WTC11 (cell line): ENCODE data around the gene ZCWPW2. TPM values are rescaled to one million over a fixed set of nuclear protein-coding genes. Genes with fewer than 3 reads are reported as not detected.
A peak's percentile ranks its signal among the peaks of the same experiment; 100 is the strongest.

ENCODE experiments used
- ATAC-seq: fragments of 200-7000 bp; cut with Tn5 transposase; 2 replicates; pipeline ENCODE4 v1.10.0; 2021; ENCODE audit warnings: mild to moderate bottlenecking, moderate library complexity
- CTCF ChIA-PET: fragments of 300-600 bp; sonication (Branson Sonifier 250); formaldehyde crosslinking; loops from one replicate; lab custom pipeline; 2021; ENCODE audit warnings: antibody characterized with exemption; lab: Charles Lee
- POLR2A ChIA-PET: fragments of 350-600 bp; sonication (Branson Sonifier 250); formaldehyde crosslinking; loops from one replicate; lab custom pipeline; 2021; ENCODE audit warnings: antibody characterized with exemption; lab: Charles Lee
- DNase-seq: peaks from one replicate; pipeline ENCODE4 v3.0.0; 2021; ENCODE audit warnings: low spot score
- H3K27ac Mint-ChIP-seq: 2 replicates; pipeline ENCODE4 v1.8.0; 2021; ENCODE audit warnings: mixed read lengths
- H3K27me3 Mint-ChIP-seq: 2 replicates; pipeline ENCODE4 v1.8.0; 2021; ENCODE audit warnings: low read depth, mild to moderate bottlenecking, moderate library complexity, mixed read lengths
- H3K36me3 Mint-ChIP-seq: 2 replicates; pipeline ENCODE4 v1.8.0; 2021; ENCODE audit warnings: mixed read lengths
- H3K4me1 Mint-ChIP-seq: 2 replicates; pipeline ENCODE4 v1.8.0; 2022; ENCODE audit warnings: mixed read lengths
- H3K4me3 Mint-ChIP-seq: 2 replicates; pipeline ENCODE4 v1.8.0; 2021; ENCODE audit warnings: mild to moderate bottlenecking, moderate library complexity, mixed read lengths
- H3K9me3 Mint-ChIP-seq: 2 replicates; pipeline ENCODE4 v1.8.0; 2021; ENCODE audit warnings: mixed read lengths
- CTCF ChIP-seq: fragments of 200-600 bp; IDR thresholded peaks from 2 replicates; pipeline ENCODE4 v1.8.0; 2022; ENCODE audit warnings: antibody characterized with exemption
- FOXJ3 ChIP-seq: sonication (generic); formaldehyde crosslinking; IDR thresholded peaks from 2 replicates; pipeline ENCODE4 v1.9.0; 2021; ENCODE audit warnings: missing genetic modification reagents, mild to moderate bottlenecking, borderline replicate concordance
- GABPB1 ChIP-seq: sonication (generic); formaldehyde crosslinking; IDR thresholded peaks from 2 replicates; pipeline ENCODE4 v1.8.1; 2023; ENCODE audit warnings: mild to moderate bottlenecking, missing genetic modification reagents
- GRHL2 ChIP-seq: fragments of 250-450 bp; sonication (Bioruptor Pico); IDR thresholded peaks from 2 replicates; pipeline ENCODE4 v1.8.0; 2022; ENCODE audit warnings: mild to moderate bottlenecking, moderate library complexity; ENCODE audit not compliant: insufficient replicate concordance, severe bottlenecking
- NFYB ChIP-seq: sonication (generic); formaldehyde crosslinking; conservative IDR thresholded peaks from 2 replicates; pipeline ENCODE4 v1.8.0; 2022; ENCODE audit warnings: low read depth, missing genetic modification reagents
- PRDM15 ChIP-seq: sonication (generic); formaldehyde crosslinking; IDR thresholded peaks from 2 replicates; pipeline ENCODE4 v1.8.0; 2022; ENCODE audit warnings: missing genetic modification reagents
- RELA ChIP-seq: sonication (generic); formaldehyde crosslinking; IDR thresholded peaks from 2 replicates; pipeline ENCODE4 v1.8.1; 2022; ENCODE audit warnings: missing genetic modification reagents, mild to moderate bottlenecking, borderline replicate concordance
- SP1 ChIP-seq: sonication (generic); formaldehyde crosslinking; conservative IDR thresholded peaks from 2 replicates; pipeline ENCODE4 v1.8.1; 2022; ENCODE audit warnings: missing genetic modification reagents
- STAT6 ChIP-seq: sonication (generic); formaldehyde crosslinking; conservative IDR thresholded peaks from 2 replicates; pipeline ENCODE4 v1.8.1; 2023; ENCODE audit warnings: mild to moderate bottlenecking, low read depth, missing genetic modification reagents, moderate library complexity
- ZNF425 ChIP-seq: fragments of 250-450 bp; sonication (Bioruptor Pico); conservative IDR thresholded peaks from 2 replicates; pipeline ENCODE4 v1.9.0; 2021; ENCODE audit warnings: mild to moderate bottlenecking
- ZNF532 ChIP-seq: fragments of 250-450 bp; sonication (Bioruptor Pico); IDR thresholded peaks from 2 replicates; pipeline ENCODE4 v1.9.0; 2021; ENCODE audit warnings: mild to moderate bottlenecking, borderline replicate concordance
- total RNA-seq: library from RNA; stranded (reverse); gene quantifications from 3 replicates; pipeline ENCODE4 v1.2.3, GENCODE V29; 2021

The ZCWPW2 gene
- total RNA-seq, 1 experiment from 2014 or later: 0.22 TPM

GRCh38 chr3:28553175-28553574 is 204.7 kb downstream of the ZCWPW2 start:
- Mint-ChIP-seq H3K9me3 (peaks cover 6% of the 10 kb centered on the region), H3K4me1 (no peaks in the 10 kb centered on the region)

DNA sequence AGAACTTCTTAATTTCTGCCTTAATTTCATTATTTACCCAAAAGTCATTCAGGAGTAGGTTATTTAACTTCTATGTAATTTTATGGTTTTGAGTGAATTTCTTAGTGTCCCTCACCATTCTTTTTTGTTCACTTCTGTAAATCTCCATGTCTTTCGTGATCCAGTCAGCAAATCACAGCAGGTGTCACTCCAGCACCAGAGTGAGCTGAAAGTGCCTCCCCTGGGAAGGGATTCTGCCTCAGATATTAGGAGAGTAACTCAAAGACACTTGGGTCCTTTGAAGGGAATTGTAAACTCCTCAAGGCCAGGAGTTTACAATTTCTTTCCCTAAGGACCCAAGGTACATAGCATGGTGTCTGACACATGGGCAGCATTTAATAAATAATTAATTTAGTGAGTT is 207.7 kb downstream of the ZCWPW2 start:
- H3K4me3 Mint-ChIP-seq: no peak overlapping the region
- peaks cover 6% of the 10 kb centered on the region for H3K9me3 Mint-ChIP-seq
- H3K27ac Mint-ChIP-seq: no peak overlapping the region
- ChIA-PET POLR2A (no interaction called here), CTCF (interaction anchor here (0.8 to 1.8 kb wide), 3 partner anchors 12 to 111 kb away, joined by 3 to 10 read pairs (median 3); no protein-coding TSS in a partner anchor)
- no peak for TF ChIP-seq ZNF425 (CRISPR knock-in tag)
- TF ChIP-seq CTCF: no peak
- TF ChIP-seq RELA (CRISPR knock-in tag): no peak
- no peak for TF ChIP-seq GABPB1 (CRISPR knock-in tag)
- ATAC-seq (peak; percentile 62; the same call in 1 of the 2 replicates), DNase-seq (peak; percentile 12)
- H3K4me1 Mint-ChIP-seq: no peaks in the 10 kb centered on the region
- H3K36me3 Mint-ChIP-seq: no peaks in the 10 kb centered on the region
- no peaks in the 10 kb centered on the region for H3K27me3 Mint-ChIP-seq

More at GRCh38 chr3:28553175-28553574, 204.7 kb downstream of the ZCWPW2 start:
- no peak overlapping the region for H3K4me3 Mint-ChIP-seq
- ChIA-PET POLR2A (no interaction called here), CTCF (no interaction called here)
- no peak overlapping the region for H3K27ac Mint-ChIP-seq
- ATAC-seq: no peak
- no peaks in the 10 kb centered on the region for H3K36me3 Mint-ChIP-seq
- TF ChIP-seq NFYB (CRISPR knock-in tag) (no peak), PRDM15 (CRISPR knock-in tag) (no peak), STAT6 (CRISPR knock-in tag) (no peak), SP1 (CRISPR knock-in tag) (no peak)
- H3K27me3 Mint-ChIP-seq: no peaks in the 10 kb centered on the region
- no peak for DNase-seq

DNA sequence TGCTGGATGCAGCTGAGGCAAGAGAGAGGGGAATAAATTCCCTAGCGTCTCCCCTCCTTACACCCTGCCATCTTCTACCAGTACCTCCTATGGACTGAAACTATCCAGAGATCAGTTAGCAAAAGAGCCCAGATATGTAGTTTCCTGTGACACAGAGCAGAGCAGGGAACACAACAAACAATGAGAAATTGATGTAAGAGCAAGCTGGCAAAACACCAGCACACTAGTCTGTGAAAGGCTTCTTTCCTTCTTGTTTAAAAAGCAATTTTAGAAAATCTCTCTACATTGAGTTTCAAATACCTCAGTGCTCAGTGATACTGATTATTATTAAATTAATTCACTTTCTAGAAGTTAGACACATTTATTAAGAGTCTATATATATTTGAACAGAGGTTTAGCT is 215.7 kb downstream of the ZCWPW2 start:
- CTCF ChIA-PET: no interaction called here
- TF ChIP-seq ZNF532 (CRISPR knock-in tag) (no peak), FOXJ3 (CRISPR knock-in tag) (no peak), GRHL2 (CRISPR knock-in tag) (no peak), PRDM15 (CRISPR knock-in tag) (no peak)

More for the DNA sequence above, 215.7 kb downstream of the ZCWPW2 start:
- Mint-ChIP-seq H3K27me3 (no peaks in the 10 kb centered on the region), H3K9me3 (no peaks in the 10 kb centered on the region), H3K4me3 (no peak overlapping the region), H3K4me1 (no peaks in the 10 kb centered on the region), H3K27ac (no peak overlapping the region), H3K36me3 (no peaks in the 10 kb centered on the region)
- ATAC-seq (no peak), DNase-seq (no peak)
- POLR2A ChIA-PET: no interaction called here
